HG02973 (cell line): Measurements from ENCODE around the gene SGCA.

Source experiments
- ATAC-seq: cut with Tn5 transposase; IDR thresholded peaks from one replicate; pipeline ENCODE4 v1.9.1; 2021; ENCODE audit warnings: moderate library complexity; ENCODE audit not compliant: unreplicated experiment

SGCA gene

GRCh38 chr17:50166518-50167181, 845 bp downstream of the SGCA start:
- no peak for ATAC-seq

DNA sequence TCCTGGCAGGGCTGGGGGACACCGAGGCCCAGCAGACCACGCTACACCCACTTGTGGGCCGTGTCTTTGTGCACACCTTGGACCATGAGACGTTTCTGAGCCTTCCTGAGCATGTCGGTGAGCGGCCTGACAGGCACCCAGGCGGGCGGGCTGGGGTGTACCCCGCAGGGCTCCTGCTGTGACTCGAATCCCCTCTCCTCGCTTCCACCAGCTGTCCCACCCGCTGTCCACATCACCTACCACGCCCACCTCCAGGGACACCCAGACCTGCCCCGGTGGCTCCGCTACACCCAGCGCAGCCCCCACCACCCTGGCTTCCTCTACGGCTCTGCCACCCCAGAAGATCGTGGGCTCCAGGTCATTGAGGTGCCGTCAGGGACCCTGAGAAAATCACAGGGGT, 1.6 kb downstream of the SGCA start:
- no peak for ATAC-seq

- no peak for ATAC-seq
These were observed 2.5 kb downstream of the SGCA start for GRCh38 chr17:50168319-50168718.

DNA sequence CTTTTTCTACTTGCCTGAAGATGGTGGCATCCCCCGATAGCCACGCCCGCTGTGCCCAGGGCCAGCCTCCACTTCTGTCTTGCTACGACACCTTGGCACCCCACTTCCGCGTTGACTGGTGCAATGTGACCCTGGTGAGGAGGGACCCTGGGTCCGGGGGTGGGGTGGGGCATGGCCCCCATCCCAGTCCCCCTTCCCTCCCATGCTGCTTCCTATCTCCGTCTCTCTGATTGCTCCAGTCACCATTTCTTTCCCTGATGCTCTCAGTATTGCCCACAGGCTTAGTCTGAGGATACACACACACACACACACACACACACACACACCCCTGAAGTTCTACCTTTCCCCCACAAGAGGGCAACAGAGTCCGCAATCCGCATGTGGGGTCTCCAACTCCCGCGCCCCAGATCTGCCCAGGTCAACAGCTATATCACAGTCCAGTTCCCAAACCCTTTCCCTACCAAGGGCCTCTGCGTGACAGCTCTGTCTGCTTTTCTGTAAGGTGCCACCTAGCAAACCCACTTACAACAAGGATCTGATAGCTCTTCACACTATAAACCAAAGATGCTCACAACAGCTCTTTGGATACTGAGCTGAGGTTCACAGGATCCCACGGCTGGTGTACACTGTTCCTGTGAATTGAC, 3.4 kb downstream of the SGCA start:
- no peak for ATAC-seq

DNA sequence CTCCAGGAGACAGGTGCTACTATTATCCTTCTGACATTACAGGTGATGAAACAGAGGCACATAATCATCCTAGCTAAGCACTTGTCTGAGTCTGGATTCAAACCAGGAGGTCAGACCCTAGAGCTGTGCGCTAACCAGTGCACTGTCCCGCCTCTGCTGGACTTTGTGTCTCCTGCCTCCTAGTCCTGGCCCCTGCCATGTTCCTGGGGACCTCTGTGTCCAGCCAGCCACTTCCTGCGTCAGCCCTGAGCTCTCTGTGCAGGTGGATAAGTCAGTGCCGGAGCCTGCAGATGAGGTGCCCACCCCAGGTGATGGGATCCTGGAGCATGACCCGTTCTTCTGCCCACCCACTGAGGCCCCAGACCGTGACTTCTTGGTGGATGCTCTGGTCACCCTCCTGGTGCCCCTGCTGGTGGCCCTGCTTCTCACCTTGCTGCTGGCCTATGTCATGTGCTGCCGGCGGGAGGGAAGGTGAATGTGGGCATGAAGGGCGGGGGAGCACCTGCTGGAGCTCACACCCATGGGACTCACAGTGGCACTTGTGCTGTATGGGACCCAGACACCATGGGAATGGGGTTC, 4.2 kb downstream of the SGCA start:
- ATAC-seq: no peak

DNA sequence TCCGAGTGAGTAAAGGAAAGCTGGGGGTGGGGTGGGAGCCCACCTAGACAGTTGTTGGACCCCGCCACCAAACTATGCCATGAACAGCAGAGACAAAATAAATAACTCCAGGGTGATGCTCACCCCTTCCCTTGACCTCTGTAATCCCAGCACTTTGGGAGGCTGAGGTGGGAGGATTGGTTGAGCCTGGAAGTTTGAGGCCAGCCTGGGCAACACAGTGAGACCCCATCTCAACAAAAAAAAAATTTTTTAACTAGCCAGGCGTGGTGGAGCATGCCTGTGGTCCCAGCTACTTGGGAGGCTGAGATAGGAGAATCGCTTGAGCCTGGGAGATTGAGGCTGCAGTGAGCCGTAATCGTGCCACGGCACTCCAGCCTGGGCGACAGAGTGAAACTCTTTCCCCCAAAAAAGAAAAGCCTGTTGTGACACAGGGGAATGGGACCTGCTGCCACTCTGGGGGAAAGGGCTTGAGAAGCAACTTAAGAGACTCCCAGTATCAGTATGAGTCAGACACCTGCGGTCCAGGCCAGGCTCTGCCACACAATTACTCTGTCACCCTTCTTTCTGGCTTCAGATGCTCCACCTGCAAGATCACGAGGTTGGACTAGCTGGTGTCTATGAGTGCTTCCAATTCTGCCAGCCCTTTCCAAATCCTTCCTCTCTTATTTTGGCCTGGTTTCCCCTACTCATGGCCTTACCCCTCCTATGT, 5.0 kb downstream of the SGCA start:
- ATAC-seq: peak; percentile 51

- no peak for ATAC-seq
These were observed 5.7 kb downstream of the SGCA start for GRCh38 chr17:50171371-50172071.

DNA sequence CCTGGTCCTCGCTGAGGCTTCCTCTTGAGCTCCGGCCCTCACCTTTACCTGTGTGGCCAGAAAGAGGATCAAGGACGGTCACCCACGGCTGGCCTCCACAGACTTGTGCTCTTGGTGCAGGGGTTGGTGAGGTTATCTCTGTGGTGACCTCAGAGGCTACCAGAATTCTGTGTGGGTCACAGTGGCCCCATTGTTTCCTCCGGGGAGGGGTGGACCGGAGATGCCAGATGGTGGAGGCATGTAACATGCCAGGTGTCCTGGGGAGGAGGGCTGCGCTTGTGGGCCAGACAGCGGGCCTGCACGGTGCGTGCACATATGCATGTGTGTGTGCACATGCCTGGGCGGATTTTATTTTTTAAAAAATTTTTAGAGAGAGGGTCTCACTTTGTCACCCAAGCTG, 6.3 kb downstream of the SGCA start:
- ATAC-seq: no peak

DNA sequence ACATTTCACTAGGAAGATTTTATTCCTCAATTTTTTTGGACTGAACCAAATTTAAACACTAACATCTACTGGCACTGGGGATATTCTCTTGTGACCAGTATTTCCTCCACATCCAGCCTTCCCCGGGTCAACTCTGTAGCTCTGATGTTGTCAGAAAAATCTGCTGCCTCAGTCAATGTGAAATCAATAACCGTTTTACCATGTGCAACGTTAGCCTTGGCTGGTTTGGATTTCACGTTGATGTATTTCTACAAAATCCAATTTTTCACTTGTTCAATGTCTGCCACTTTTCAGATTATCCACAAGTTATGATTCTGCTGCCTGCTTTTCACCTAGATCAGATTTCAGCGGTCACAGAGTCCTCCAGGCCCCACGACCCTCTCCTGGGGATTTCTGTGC, 7.1 kb downstream of the SGCA start:
- ATAC-seq: no peak

DNA sequence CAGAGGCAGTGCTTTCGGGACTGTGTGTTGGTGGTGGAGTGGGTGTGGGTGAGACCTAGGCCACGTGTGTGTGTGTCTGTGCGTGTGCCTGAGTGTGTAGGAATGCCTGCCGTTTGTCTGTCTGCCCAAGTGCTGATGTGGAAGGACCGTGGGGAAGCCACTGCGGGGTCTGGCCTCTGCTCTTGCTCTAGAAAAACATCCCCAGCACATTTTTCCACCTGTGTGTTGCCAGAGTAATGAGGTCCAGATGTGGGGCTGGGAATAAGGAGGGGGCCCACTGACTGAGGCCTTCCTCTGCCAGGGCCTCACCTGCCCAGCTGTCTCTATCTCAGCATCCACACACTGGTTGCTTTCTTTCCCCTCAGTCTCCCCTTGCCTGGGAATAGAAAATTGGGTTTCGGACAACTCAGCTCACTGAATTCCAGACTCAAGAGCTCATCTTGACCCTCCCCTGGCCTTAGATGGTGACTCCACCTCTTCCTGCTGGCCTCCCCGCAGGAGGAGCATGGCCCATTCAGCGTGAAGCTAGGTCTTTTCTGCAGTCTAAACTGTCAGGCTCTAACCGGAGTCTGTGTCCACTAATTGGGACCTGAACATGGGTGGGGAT, 7.6 kb downstream of the SGCA start:
- ATAC-seq: no peak

GRCh38 chr17:50174444-50174843, 8.6 kb downstream of the SGCA start:
- no peak for ATAC-seq

- ATAC-seq: no peak
These were observed 9.4 kb downstream of the SGCA start for GRCh38 chr17:50175035-50175807.

- no peak for ATAC-seq
These were observed 11.0 kb downstream of the SGCA start for GRCh38 chr17:50176559-50177357.

GRCh38 chr17:50177476-50177875, 11.7 kb downstream of the SGCA start:
- ATAC-seq: no peak

DNA sequence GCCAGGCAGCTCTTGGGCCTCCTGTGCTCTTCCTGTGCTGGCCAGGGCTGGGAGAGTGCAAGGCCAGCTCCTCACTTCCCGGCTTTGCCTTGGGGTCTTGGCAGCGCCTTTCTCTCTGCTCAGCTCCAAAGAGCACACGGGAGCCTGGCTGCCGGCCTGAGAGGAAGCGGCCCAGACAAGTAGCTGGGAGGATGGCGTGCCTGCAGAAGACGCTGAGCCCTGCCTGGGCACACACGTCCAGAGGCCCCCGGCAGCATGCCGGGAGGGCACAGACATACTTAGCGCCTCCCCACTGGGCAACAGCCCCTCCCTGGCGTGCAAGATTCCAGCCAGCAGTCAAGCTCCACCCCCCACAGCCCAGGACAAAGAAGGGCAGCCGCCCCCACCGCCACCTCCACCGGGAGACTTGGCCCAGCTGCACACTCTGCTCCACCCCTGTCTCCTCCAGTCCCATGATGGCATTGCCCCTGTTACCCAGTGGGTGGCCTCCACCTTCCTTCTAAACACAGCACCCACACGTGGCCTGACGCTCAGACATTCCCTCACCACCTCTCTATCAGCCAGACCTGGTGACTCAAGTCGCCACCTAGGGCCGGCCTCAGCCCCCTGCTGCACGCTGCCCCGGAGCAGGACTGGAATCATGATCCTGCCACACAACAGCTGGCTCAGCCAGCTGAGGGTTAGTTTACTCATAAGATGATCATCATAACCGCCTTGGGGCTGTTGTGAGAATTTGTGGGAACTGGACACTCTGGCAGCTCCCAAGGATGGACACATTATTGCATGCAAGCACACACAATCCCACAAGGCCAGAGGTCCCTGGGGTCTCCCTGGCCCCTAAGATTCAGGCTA, 12.4 kb downstream of the SGCA start:
- ATAC-seq: no peak

DNA sequence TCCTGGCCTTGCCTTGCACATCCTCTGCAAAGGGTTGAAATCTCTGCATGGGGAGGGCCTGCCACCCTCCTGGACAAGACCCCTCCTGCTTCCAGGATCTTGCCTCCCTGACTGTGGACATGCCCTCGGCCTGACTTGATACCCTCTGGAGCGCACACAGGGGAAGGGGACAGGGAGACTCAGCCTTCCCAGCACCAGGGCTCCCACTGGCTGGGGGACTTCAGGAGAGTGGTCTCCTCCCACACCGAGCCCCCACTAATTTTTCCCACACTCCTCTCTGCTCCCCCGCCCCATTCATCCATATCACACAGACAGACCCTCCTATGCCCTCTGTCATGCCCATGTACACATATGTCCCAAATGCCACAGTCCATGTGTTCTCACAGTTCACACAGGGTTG, 14.3 kb downstream of the SGCA start:
- no peak for ATAC-seq

- no peak for ATAC-seq
These were observed 14.8 kb downstream of the SGCA start for GRCh38 chr17:50180620-50181019.

DNA sequence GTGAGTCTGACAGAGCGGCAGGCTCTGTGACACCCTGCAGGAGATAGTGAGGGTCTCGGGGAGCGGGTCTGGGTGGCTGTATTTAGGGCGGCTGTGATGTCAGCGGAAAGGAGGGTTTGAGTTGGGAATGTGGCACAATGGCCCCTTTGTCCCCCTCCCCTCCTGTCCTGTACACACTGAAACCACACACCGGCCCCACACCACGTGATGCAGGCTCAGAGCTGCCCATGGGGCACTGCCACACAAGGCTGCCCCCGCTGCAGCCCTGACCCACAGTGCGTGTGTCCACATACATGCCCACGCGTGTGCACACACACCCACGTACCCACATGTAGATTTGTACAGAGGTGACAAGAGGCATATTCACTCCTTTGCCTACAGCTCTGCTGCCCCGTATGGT, 15.3 kb downstream of the SGCA start:
- no peak for ATAC-seq
